T-helper 22 cell (primary cell): ENCODE measurements around the gene CUEDC1.

ENCODE experiments used
- DNase-seq: peaks from one replicate; pipeline ENCODE4 v3.0.0-alpha.2; 2020; ENCODE audit warnings: low read depth

The CUEDC1 gene

GRCh38 chr17:57832314-57833178, 122.7 kb downstream of the CUEDC1 start:
- no peak for DNase-seq

DNA sequence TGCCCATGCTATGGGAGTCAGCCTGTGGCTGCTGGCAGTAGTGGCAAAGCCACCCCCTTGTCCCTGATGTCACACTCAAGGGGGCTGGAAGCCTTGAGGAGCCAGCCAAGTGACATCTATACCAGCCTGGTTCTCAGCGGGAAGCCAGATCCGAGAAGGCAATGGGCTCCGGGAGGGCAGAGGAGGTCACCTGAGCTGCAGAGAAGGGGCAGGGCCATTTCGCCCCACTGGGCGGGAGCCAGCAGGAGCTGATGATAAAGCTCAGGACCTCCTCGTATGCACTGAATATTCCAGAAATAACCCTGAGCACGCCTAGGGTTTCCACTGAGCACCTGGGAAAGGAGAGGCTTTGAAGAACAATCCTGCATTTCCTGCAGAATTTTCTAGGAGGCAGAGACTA, 124.3 kb downstream of the CUEDC1 start:
- DNase-seq, result no peak

DNA sequence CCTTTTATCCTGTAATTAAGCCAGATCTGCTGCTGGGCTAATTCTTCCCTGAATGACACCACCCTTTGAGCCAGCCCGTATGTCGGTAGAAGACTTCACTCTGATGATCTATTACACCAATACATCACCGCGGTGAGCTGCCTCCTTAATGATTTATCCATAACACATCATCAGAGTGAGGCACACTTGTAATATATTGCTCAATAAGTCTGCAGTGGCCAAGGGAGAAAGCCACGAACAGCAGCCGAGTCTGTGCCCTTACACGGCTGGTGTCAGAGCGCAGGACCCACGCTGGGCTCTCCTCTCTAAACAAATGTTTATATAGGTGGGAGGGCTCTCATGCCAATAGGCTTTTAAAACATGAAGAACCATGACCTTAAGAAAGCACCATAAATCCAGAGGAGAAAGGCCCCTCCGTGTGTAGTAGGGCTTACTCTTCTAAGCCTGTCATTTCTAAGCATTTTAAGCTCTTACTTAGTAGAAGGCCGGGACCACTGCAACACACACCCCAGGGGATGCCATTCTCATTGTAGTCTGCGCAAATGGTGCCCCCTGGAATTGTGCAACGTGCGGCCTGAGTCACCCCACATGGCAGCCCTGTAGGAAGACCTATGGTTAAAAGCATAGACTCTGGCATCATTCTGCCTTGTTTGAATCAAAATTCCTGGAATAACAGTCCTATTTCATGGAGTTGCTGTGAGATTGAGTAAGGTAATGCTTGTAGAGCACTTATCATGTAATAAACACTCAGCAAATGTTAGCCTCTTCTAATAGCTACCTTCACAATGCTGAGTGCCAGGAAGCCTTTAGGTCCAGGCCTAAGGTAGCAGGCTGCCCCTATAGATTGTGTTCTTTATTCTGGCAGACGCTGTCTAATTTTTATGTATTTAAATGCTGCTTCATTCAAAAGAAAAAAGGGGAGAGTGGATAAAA, 131.5 kb downstream of the CUEDC1 start:
- DNase-seq, result no peak

DNA sequence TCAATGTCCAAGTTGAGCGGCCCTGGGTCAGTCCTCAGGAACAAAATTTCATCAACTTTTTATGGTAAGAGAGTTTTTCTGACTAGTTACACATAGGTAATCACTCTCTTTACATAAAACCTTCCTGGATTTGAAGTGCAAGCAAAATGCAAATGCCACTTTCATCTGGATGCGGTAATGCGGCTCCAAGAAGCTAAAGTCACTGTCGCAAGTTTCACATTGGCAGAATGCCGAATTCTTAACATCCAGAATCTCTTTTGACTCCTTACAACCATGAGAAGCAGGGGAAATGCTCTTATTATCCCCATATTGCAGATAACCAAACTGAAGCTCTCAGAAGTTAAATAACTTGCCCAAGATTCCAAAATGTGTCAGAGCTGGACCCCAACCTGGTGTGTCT, 135.3 kb downstream of the CUEDC1 start:
- DNase-seq, result no peak

GRCh38 chr17:57819285-57819684, 135.9 kb downstream of the CUEDC1 start:
- DNase-seq, result no peak

DNA sequence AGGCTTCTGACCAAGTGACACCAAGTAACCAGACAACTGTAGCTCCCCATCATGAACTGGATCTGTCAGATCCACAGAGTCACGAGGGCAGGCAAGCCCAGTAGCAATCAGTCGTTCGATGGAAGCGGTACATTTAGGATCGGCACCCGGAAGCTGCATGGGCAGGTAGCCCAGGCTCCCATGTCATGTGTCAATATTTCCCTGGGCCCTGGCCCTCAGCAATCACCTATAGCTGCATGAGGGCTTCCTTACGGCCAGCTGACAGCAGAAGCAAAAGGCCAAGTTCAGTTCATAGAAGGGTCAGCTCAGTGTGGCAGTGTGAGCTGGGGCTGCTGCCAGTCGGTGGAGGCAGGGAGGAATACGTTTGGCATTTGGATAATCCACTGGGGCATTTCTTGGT, 137.1 kb downstream of the CUEDC1 start:
- DNase-seq, result no peak

GRCh38 chr17:57817299-57817698, 137.9 kb downstream of the CUEDC1 start:
- no peak for DNase-seq

DNA sequence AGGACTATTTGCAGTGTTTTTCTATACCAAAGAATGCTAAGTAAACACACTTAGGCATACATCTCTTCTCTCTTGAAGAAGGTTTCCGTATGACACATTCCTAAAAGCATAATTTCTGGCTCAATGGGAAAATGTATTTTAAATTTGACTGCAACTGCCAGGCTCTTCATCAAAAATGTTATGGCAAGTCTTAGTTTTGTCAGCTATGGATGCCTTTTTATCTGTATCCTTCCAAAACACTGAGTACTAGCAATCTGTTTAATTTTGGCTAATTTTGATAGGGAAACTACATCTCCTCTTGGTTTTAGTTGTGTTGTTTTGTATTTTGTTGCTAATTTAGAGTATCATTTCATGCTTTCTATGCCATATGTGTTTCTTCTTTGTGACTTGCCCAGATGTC, 140.8 kb downstream of the CUEDC1 start:
- DNase-seq, result no peak

DNA sequence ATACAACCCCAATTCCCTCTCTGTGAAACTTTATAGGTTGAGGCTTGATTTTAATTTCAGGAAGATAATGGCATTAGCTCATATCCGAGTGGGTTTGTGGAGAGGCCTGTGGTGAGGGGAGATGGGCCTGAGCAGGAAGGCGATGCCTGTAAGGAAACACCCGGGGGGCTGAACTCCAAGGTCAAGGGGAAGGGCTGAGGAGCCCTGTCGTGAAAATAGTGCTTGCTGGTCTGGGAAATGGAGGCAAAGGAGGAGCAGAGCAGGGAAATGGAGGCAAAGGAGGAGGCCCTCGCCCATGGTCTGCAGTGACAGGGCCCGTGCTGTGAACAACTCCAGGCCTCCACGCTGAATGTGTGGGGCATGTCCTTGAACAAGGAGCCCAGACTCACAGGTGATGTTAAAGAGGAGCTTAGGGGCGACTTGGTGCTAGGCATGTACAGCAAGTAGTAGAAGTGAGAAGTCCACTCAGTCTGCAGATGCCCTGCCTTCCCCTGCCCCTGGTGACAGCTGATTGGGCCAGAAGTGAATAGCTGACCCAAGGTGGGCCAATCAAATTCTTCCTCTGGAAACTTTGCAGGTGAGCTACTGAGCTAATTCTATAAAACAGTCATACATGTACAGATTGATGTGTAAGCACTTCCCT, 143.5 kb downstream of the CUEDC1 start:
- DNase-seq, result no peak
